ENCODE results near the gene URM1. TPM values are rescaled to one million over a fixed set of nuclear protein-coding genes. Genes with fewer than 3 reads are reported as not detected.

The URM1 gene
- total RNA-seq, 2 experiments from 2014 or later = 65.1 to 78.1 TPM

DNA sequence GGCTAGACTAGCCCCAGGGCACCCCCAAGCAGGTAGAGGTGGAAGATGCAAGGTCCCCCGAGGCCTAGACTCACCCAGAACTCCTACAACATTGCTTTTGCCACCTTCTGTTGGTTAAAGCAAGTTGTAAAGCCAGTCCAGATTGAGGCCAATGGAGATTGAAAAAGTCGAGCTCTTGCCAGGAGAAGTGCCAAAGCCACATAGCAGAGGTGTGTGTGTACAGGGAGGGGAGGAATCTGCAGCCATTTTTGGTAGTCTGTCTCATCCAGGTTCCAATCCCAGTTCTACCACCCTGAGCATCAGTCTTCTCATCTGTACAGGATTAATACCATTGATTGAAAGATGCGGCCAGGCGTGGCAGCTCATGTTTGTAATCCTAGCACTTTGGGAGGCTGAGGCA is 12.3 kb upstream of the URM1 start:
- no peaks in the 10 kb centered on the region for H3K9me3 Mint-ChIP-seq
- H3K27ac Mint-ChIP-seq = no peak overlapping the region
- ChIA-PET POLR2A (no interaction called here), CTCF (interaction anchor here (6.2 kb wide), 1 partner anchor 19 kb away, joined by 29 read pairs; the partner anchor contains the start of gene SLC27A4)
- H3K4me3 Mint-ChIP-seq = no peak overlapping the region
- no peaks in the 10 kb centered on the region for H3K27me3 Mint-ChIP-seq
- no peak for DNase-seq
- no peaks in the 10 kb centered on the region for H3K36me3 Mint-ChIP-seq (ENCODE audit: low read depth)
- peaks cover 17% of the 10 kb centered on the region for H3K4me1 Mint-ChIP-seq

DNA sequence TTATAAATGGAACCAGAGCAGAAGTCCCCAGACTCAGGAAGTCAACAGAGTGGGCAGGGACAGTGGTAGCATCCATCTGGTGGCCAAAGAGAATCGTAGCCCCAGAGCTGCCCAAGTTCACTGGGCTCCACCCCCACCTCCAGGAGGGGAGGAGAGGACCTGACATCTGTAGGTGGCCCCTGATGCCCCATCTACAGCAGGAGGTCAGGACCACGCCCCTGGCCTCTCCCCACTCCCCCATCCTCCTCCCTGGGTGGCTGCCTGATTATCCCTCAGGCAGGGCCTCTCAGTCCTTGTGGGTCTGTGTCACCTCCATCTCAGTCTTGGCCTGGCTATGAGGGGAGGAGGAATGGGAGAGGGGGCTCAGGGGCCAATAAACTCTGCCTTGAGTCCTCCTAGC is 10.3 kb upstream of the URM1 start:
- H3K4me1 Mint-ChIP-seq = peaks cover 28% of the 10 kb centered on the region

DNA sequence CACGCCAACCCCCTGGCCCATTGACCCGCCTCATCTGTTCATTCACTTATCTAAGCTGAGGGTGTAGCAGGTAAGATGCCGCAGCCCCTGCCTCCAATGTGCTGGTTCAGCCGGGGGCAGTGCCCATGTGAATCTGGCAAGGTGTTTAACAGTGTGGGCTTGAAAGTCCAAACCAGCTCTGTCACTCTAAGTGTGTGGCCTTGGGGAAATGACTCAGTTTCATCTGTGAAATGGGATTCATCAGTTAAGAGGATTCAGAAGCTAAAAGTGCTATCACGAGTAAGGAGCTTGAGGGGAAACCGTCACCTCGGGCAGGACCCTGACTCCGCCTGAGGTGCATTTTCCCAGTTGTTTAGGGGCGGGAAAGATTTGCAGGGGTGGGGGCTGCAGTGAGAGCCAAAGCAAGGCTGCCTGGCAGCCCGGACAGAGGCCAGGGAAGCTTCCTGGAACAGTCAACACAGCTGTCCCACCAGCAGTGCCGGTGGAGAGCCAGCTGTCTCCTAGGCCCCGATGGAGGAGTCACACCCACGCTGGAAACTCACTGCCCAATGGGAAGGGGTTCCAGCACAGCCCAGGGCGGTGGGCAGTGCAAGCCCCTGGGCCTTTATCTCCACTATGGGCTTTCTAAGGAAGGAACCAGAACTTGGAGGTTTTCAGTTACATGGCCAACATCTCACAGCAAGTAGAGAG is 9.7 kb upstream of the URM1 start:
- no peak for DNase-seq
- no peaks in the 10 kb centered on the region for H3K9me3 Mint-ChIP-seq
- CTCF ChIA-PET = interaction anchor here (0.6 to 6.2 kb wide), 20 partner anchors 9 to 290 kb away, joined by 3 to 29 read pairs (median 4); partner anchors contain the start of genes SLC27A4 and URM1
- POLR2A ChIA-PET = no interaction called here
- peak overlapping the region; percentile 82 for H3K27ac Mint-ChIP-seq
- no peaks in the 10 kb centered on the region for H3K36me3 Mint-ChIP-seq (ENCODE audit: low read depth)
- H3K4me1 Mint-ChIP-seq = peaks cover 28% of the 10 kb centered on the region
- no peaks in the 10 kb centered on the region for H3K27me3 Mint-ChIP-seq
- H3K4me3 Mint-ChIP-seq = peak overlapping the region; percentile 72

More for the DNA sequence above, 10.3 kb upstream of the URM1 start:
- Mint-ChIP-seq H3K9me3 (no peaks in the 10 kb centered on the region), H3K36me3 (ENCODE audit: low read depth) (no peaks in the 10 kb centered on the region), H3K27ac (no peak overlapping the region), H3K4me3 (no peak overlapping the region), H3K27me3 (no peaks in the 10 kb centered on the region)
- ChIA-PET POLR2A (no interaction called here), CTCF (interaction anchor here (1.0 to 6.2 kb wide), 6 partner anchors 9 to 21 kb away, joined by 3 to 29 read pairs (median 6); partner anchors contain the start of genes SLC27A4 and URM1)
- DNase-seq = no peak

- peaks cover 28% of the 10 kb centered on the region for H3K4me1 Mint-ChIP-seq
- DNase-seq = peak; percentile 74
- peak overlapping the region; percentile 78 for H3K27ac Mint-ChIP-seq
- no peaks in the 10 kb centered on the region for H3K9me3 Mint-ChIP-seq
- no peaks in the 10 kb centered on the region for H3K27me3 Mint-ChIP-seq
- H3K36me3 Mint-ChIP-seq (ENCODE audit: low read depth) = no peaks in the 10 kb centered on the region
- ChIA-PET CTCF (interaction anchor here (0.6 to 6.2 kb wide), 26 partner anchors 9 to 289 kb away, joined by 3 to 29 read pairs (median 4); partner anchors contain the start of genes SLC27A4 and URM1), POLR2A (interaction anchor here (0.6 kb wide), 2 partner anchors 57 to 142 kb away, joined by 3 to 4 read pairs; no protein-coding TSS in a partner anchor)
- peak overlapping the region; percentile 72 for H3K4me3 Mint-ChIP-seq
These were observed 9.1 kb upstream of the URM1 start for GRCh38 chr9:128361986-128362646.

DNA sequence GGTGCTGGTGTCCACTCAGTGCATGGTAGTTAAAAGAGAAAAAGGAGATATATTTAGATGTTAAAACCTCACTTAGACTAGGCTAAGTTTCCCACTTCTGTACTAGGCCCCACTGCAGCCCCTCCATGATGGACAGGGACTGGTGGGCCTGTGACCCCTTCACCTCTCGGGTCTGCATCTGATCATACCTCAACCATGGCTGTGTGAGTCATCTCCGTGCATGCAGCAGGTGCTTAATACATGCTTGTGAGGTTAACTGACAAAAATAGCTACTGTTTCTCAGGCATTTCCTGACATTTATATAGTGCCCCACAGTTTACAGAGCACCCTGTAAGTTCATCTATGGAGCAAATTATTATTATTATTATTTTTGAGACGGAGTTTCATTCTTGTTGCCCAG is 8.4 kb upstream of the URM1 start:
- Mint-ChIP-seq H3K4me1 (peaks cover 28% of the 10 kb centered on the region), H3K27ac (no peak overlapping the region), H3K9me3 (no peaks in the 10 kb centered on the region), H3K27me3 (no peaks in the 10 kb centered on the region), H3K4me3 (no peak overlapping the region), H3K36me3 (ENCODE audit: low read depth) (no peaks in the 10 kb centered on the region)
- ChIA-PET POLR2A (interaction anchor here (0.6 kb wide), 2 partner anchors 56 to 142 kb away, joined by 3 to 4 read pairs; no protein-coding TSS in a partner anchor), CTCF (interaction anchor here (0.6 to 6.2 kb wide), 23 partner anchors 9 to 289 kb away, joined by 3 to 29 read pairs (median 4); partner anchors contain the start of genes SLC27A4 and URM1)
- no peak for DNase-seq

DNA sequence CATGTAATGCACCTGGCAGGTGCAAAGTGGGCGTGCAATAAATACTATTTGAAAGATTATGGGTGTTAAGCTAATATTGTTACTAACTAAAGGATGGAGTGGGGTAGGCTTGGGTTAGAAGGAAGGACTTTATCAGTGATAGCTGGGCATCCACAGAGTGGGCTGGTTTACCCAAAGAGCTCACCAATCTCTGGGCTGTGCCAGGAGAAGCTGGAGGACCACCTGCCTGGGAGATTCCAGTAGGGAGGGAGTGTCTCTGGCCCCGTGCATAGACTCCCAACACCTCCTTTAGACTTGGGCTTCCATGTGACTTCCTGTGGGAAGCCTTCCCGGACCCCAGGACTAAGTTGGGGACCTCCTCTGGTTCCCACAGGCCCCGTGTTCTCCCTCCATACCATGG is 5.6 kb upstream of the URM1 start:
- no peaks in the 10 kb centered on the region for H3K27me3 Mint-ChIP-seq
- H3K9me3 Mint-ChIP-seq = no peaks in the 10 kb centered on the region
- H3K36me3 Mint-ChIP-seq (ENCODE audit: low read depth) = no peaks in the 10 kb centered on the region
- no peak overlapping the region for H3K4me3 Mint-ChIP-seq
- DNase-seq = no peak
- H3K4me1 Mint-ChIP-seq = peaks cover 34% of the 10 kb centered on the region
- ChIA-PET CTCF (interaction anchor here (0.5 to 1.4 kb wide), 5 partner anchors 12 to 655 kb away, joined by 3 to 6 read pairs (median 3); no protein-coding TSS in a partner anchor), POLR2A (interaction anchor here (1.1 kb wide), 1 partner anchor 26 kb away, joined by 4 read pairs; no protein-coding TSS in a partner anchor)
- peak overlapping the region; percentile 46 for H3K27ac Mint-ChIP-seq

GRCh38 chr9:128369024-128369706 is 2.0 kb upstream of the URM1 start:
- no peaks in the 10 kb centered on the region for H3K9me3 Mint-ChIP-seq
- no peak overlapping the region for H3K4me3 Mint-ChIP-seq
- DNase-seq = no peak
- H3K27me3 Mint-ChIP-seq = no peaks in the 10 kb centered on the region
- H3K27ac Mint-ChIP-seq = no peak overlapping the region
- H3K4me1 Mint-ChIP-seq = peaks cover 43% of the 10 kb centered on the region
- ChIA-PET CTCF (interaction anchor here (1.0 kb wide), 1 partner anchor 18 kb away, joined by 3 read pairs; no protein-coding TSS in a partner anchor), POLR2A (no interaction called here)
- peaks cover 6% of the 10 kb centered on the region for H3K36me3 Mint-ChIP-seq (ENCODE audit: low read depth)

- Mint-ChIP-seq H3K27me3 (no peaks in the 10 kb centered on the region), H3K4me1 (peaks cover 33% of the 10 kb centered on the region), H3K36me3 (ENCODE audit: low read depth) (peaks cover 6% of the 10 kb centered on the region), H3K9me3 (no peaks in the 10 kb centered on the region), H3K27ac (peak overlapping the region; percentile 94), H3K4me3 (peak overlapping the region; percentile 86)
- POLR2A ChIA-PET = no interaction called here
- CTCF ChIA-PET = interaction anchor here (1.2 to 3.7 kb wide), 3 partner anchors 8 to 116 kb away, joined by 3 to 27 read pairs (median 4); no protein-coding TSS in a partner anchor
- no peak for DNase-seq
These were observed 815 bp upstream of the URM1 start for GRCh38 chr9:128370367-128370751.

GRCh38 chr9:128371630-128372117 is 500 bp downstream of the URM1 start:
- Mint-ChIP-seq H3K9me3 (no peaks in the 10 kb centered on the region), H3K4me1 (peaks cover 32% of the 10 kb centered on the region), H3K36me3 (ENCODE audit: low read depth) (peaks cover 6% of the 10 kb centered on the region), H3K27ac (peak overlapping the region; percentile 94), H3K4me3 (peak overlapping the region; percentile 86), H3K27me3 (no peaks in the 10 kb centered on the region)
- ChIA-PET CTCF (interaction anchor here (0.5 to 3.7 kb wide), 10 partner anchors 9 to 231 kb away, joined by 3 to 27 read pairs (median 4); partner anchors contain the start of gene CERCAM), POLR2A (interaction anchor here (0.6 kb wide), 1 partner anchor 46 kb away, joined by 3 read pairs; no protein-coding TSS in a partner anchor)
- DNase-seq = no peak

DNA sequence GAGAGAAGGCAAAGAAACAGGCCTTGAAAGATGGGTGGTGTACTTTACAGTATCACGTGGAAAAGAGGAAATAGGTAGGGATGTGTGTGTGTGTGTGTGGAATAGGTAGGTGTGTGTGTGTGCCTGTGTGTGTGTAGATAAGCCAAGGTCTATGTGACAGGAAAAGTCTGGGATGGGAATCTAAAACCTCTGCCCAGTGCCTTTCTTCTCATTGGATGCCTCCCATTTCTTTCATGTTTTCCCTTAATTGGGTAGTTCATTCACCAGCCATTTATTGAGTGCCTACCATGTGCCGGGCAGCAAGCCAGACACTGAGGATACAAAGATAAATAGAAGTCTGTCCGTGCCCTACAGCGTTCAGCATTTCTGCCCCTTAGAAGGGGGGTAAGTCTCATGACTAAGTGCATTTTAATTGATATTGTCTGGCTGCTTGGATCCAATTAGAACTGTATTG is 1.0 kb downstream of the URM1 start:
- H3K36me3 Mint-ChIP-seq (ENCODE audit: low read depth) = peaks cover 6% of the 10 kb centered on the region
- H3K4me1 Mint-ChIP-seq = peaks cover 32% of the 10 kb centered on the region
- H3K27ac Mint-ChIP-seq = peak overlapping the region; percentile 94
- CTCF ChIA-PET = interaction anchor here (1.5 to 3.7 kb wide), 5 partner anchors 10 to 61 kb away, joined by 3 to 27 read pairs (median 5); partner anchors contain the start of gene CERCAM
- DNase-seq = no peak
- no peaks in the 10 kb centered on the region for H3K9me3 Mint-ChIP-seq
- no peaks in the 10 kb centered on the region for H3K27me3 Mint-ChIP-seq
- POLR2A ChIA-PET = no interaction called here
- peak overlapping the region; percentile 86 for H3K4me3 Mint-ChIP-seq

GRCh38 chr9:128372784-128373183 is 1.6 kb downstream of the URM1 start:
- POLR2A ChIA-PET = no interaction called here
- no peak for DNase-seq
- Mint-ChIP-seq H3K9me3 (no peaks in the 10 kb centered on the region), H3K4me1 (peaks cover 32% of the 10 kb centered on the region), H3K27me3 (no peaks in the 10 kb centered on the region), H3K27ac (peak overlapping the region; percentile 7), H3K4me3 (peak overlapping the region; percentile 86), H3K36me3 (ENCODE audit: low read depth) (peaks cover 6% of the 10 kb centered on the region)
- CTCF ChIA-PET = interaction anchor here (1.9 to 3.7 kb wide), 2 partner anchors 10 to 47 kb away, joined by 7 to 27 read pairs; partner anchors contain the start of gene CERCAM

DNA sequence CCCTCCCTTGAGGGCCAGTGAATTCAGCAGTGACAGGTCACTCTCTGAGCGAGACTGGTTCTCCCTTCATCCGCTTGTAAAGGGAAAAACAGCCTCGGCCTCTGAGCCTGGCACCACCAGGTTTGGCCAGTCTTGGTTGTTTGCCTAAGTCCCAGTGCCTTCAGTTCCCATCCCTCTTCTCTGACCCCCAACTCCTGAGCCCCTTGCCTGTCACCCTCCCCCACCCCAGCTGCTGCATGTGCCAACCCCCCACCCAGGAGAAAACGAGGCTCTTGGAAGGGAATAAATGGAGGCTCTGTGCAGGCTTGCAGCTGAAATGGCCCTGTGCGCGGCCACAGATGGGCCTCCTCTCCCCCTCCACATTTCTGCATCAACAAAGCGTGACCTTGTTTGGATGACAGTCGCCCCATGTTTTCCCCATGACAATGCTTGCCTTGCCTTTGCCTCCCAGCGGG is 3.1 kb downstream of the URM1 start:
- Mint-ChIP-seq H3K27ac (no peak overlapping the region), H3K36me3 (ENCODE audit: low read depth) (peaks cover 10% of the 10 kb centered on the region), H3K27me3 (no peaks in the 10 kb centered on the region), H3K9me3 (no peaks in the 10 kb centered on the region), H3K4me1 (peaks cover 32% of the 10 kb centered on the region), H3K4me3 (no peak overlapping the region)
- ChIA-PET POLR2A (no interaction called here), CTCF (no interaction called here)
- DNase-seq = no peak
